K562 (cell line): ENCODE results near the gene RIC8B. TPM values are rescaled to one million over a fixed set of nuclear protein-coding genes. Genes with fewer than 3 reads are reported as not detected.

Experiments
- ATAC-seq: fragments of 200-7000 bp; cut with Tn5 transposase; 3 replicates; pipeline ENCODE4 v1.9.1; 2020; ENCODE audit warnings: moderate library complexity
- BruUV-seq: library from RNA; stranded (reverse); fragments of 400-500 nt; replicated peaks from 2 replicates; lab custom pipeline; 2021; lab: Mats Ljungman, UMichigan
- CTCF ChIA-PET: fragments of 300-600 bp; formaldehyde crosslinking; extraction: SDS; loops from one replicate; lab custom pipeline; 2021; ENCODE audit warnings: low intra/inter-chr PET ratio; lab: Yijun Ruan, JAX
- POLR2A ChIA-PET: fragments of 300-600, 350-650 bp; sonication (Branson Sonifier 250); formaldehyde crosslinking; extraction: SDS; loops from one replicate; lab custom pipeline; 2021; ENCODE audit warnings: antibody characterized with exemption, inconsistent platforms; lab: Yijun Ruan, JAX
- DNase-seq, 4 experiments: peaks; one replicate each; pipeline versions ENCODE4 v3.0.0 to v3.0.0-alpha.2; 2011 to 2018; ENCODE audit warnings: low spot score in 3 of 4, mixed read lengths in 3 of 4; ENCODE audit errors: extremely low read depth in 1 of 4
- FAIRE-seq: peaks from 2 replicates; lab custom pipeline; 2011; peaks lifted over from hg19 to GRCh38; lab: Jason Lieb, UNC
- H2AFZ ChIP-seq: 2 replicates; pipeline ENCODE4 v1.6.0; 2011; ENCODE audit warnings: low read depth, low read length, control low read depth, inconsistent platforms
- H3K27ac ChIP-seq: fragments of 200-600 bp; 3 replicates; pipeline ENCODE4 v1.8.0; 2011; ENCODE audit warnings: low read depth, mild to moderate bottlenecking, control low read depth, inconsistent platforms, low read length, moderate library complexity, mixed read lengths; ENCODE audit errors: extremely low read depth
- H3K27me3 ChIP-seq, 2 experiments: fragments of 300-600 bp in 1 of 2; 2 replicates in 1 of 2; 3 replicates in 1 of 2; pipeline versions ENCODE4 v1.6.0 to v1.8.0; 2011; ENCODE audit warnings: inconsistent platforms in 2 of 2, low read length in 2 of 2, mild to moderate bottlenecking in 1 of 2, mixed read lengths in 1 of 2, moderate library complexity in 1 of 2; ENCODE audit not compliant: control insufficient read depth in 2 of 2, insufficient read depth in 2 of 2
- H3K36me3 ChIP-seq: fragments of 300-600 bp; 3 replicates; pipeline ENCODE4 v1.8.0; 2011; ENCODE audit warnings: mild to moderate bottlenecking, low read length, inconsistent platforms; ENCODE audit not compliant: control insufficient read depth, insufficient read depth
- H3K4me1 ChIP-seq, 2 experiments: fragments of 200-600 bp in 1 of 2; replicated peaks in 1 of 2; 2 replicates in 1 of 2; 3 replicates in 1 of 2; pipeline versions ENCODE4 v1.5.1 to v1.8.0; 2011; ENCODE audit warnings: inconsistent platforms in 2 of 2, low read length in 2 of 2, mild to moderate bottlenecking in 1 of 2, mixed read lengths in 1 of 2, moderate library complexity in 1 of 2; ENCODE audit not compliant: control insufficient read depth in 2 of 2, insufficient read depth in 2 of 2
- H3K4me2 ChIP-seq: 2 replicates; pipeline ENCODE4 v1.6.1; 2011; ENCODE audit warnings: low read length, control low read depth, inconsistent platforms, mixed read lengths; ENCODE audit not compliant: insufficient read depth
- H3K4me3 ChIP-seq: fragments of 200-600 bp; sonication (generic), shearing (Covaris generic); 2 replicates; pipeline ENCODE4 v1.5.1; 2016; ENCODE audit warnings: control low read depth, inconsistent platforms
- H3K79me2 ChIP-seq: fragments of 200-600 bp; 3 replicates; pipeline ENCODE4 v1.8.0; 2011; ENCODE audit warnings: low read length, inconsistent platforms; ENCODE audit not compliant: control insufficient read depth, insufficient read depth
- H3K9ac ChIP-seq, 2 experiments: 2 replicates each; pipeline versions ENCODE4 v1.6.0 to v1.6.1; 2011; ENCODE audit warnings: low read depth in 2 of 2, low read length in 2 of 2, control low read depth in 1 of 2, inconsistent platforms in 1 of 2, mild to moderate bottlenecking in 1 of 2, mixed read lengths in 1 of 2; ENCODE audit not compliant: insufficient read depth in 1 of 2
- H3K9me1 ChIP-seq: one replicate; pipeline ENCODE4 v1.6.0; 2011; ENCODE audit warnings: inconsistent platforms, mild to moderate bottlenecking, low read length, moderate library complexity; ENCODE audit not compliant: control insufficient read depth, insufficient read depth
- H3K9me3 ChIP-seq: replicated peaks from 2 replicates; pipeline ENCODE4 v1.5.1; 2011; ENCODE audit warnings: low read depth, low read length, inconsistent platforms; ENCODE audit not compliant: control insufficient read depth, insufficient read depth
- H4K20me1 ChIP-seq: replicated peaks from 2 replicates; pipeline ENCODE4 v1.6.1; 2011; ENCODE audit warnings: low read length, inconsistent platforms, mixed read lengths; ENCODE audit not compliant: control insufficient read depth, insufficient read depth
- CBFA2T3 ChIP-seq: fragments of 450-650 bp; IDR thresholded peaks from 2 replicates; pipeline ENCODE4 v1.6.1; 2017
- FOSL1 ChIP-seq: fragments of 200-800 bp; sonication (Bioruptor generic); conservative IDR thresholded peaks from 2 replicates; pipeline ENCODE4 v1.6.1; 2016; ENCODE audit warnings: missing genetic modification characterization, missing compliant biosample characterization
- HDAC3 ChIP-seq: fragments of 450-650 bp; IDR thresholded peaks from 2 replicates; pipeline ENCODE4 v1.6.1; 2018; ENCODE audit warnings: borderline replicate concordance, mild to moderate bottlenecking, moderate library complexity; ENCODE audit not compliant: partially characterized antibody
- ZNF785 ChIP-seq: fragments of 250-450 bp; sonication (Bioruptor Pico); IDR thresholded peaks from 2 replicates; pipeline ENCODE4 v1.4.0; 2020; ENCODE audit warnings: mild to moderate bottlenecking
- WGBS: fragments of 100-300 bp; shearing (Covaris generic); methylation state at CpG from one replicate; pipeline ENCODE4 v1.1.6; 2016; ENCODE audit warnings: low coverage, mixed read lengths; ENCODE audit not compliant: insufficient coverage; ENCODE audit errors: missing lambda C conversion rate; 5-methylcytosine and 5-hydroxymethylcytosine counted together
- in situ Hi-C: fragments of 300-500 bp; cut with MboI; formaldehyde crosslinking; loops from 4 replicates; pipeline ENCODE4 v1.15.0; 2018; ENCODE audit warnings: inconsistent platforms, mixed read lengths
- intact Hi-C: fragments of 100-400 bp; cut with micrococcal nuclease; formaldehyde crosslinking; loops from 2 replicates; pipeline ENCODE4 v1.14.2; 2022
- polyA plus RNA-seq, 8 experiments: library from polyadenylated mRNA; depleted of rRNA in 4 of 8; stranded (reverse) in 5 of 8; unstranded in 3 of 8; fragments of >200 nt; fragmentation: Nextera tagmentation in 2 of 8; fragmentation: Illumina TruSeq in 1 of 8; extraction: Ambion mirVana in 2 of 8; extraction: Trizol in 1 of 8; gene quantifications; 2 replicates each; pipeline versions ENCODE4 v1.2.1 to v1.2.3, GENCODE V29; 2011 to 2014; ENCODE audit warnings: inconsistent platforms in 1 of 8, missing spikeins in 1 of 8
- total RNA-seq, 7 experiments: library from RNA; depleted of rRNA in 6 of 7; stranded (reverse); fragments of >200 nt in 6 of 7; fragmentation: Illumina TruSeq in 2 of 7; extraction: Trizol in 2 of 7; gene quantifications; 2 replicates each; pipeline versions ENCODE4 v1.2.1 to v1.2.3, GENCODE V29; 2011 to 2021; ENCODE audit warnings: low replicate concordance in 1 of 7
- TF ChIP-seq, protein P1 (sequence below): fragments of 450-650 bp; formaldehyde crosslinking; IDR thresholded peaks from 2 replicates; pipeline ENCODE4 v1.4.0; 2022; ENCODE audit warnings: mild to moderate bottlenecking, moderate library complexity

The RIC8B gene
- total and polyA plus RNA-seq, 9 of the 15 experiments (the other 6 are each of a cell fraction or from before 2014, with no cell fraction given): 0.92 to 8.1 (median 4.8) TPM

- TF ChIP-seq ZNF785 (CRISPR knock-in tag) (no peak), HDAC3 (no peak)
These were observed 126.1 kb downstream of the RIC8B start (continued) for GRCh38 chr12:106900554-106900953.

GRCh38 chr12:106901276-106901675, 126.8 kb downstream of the RIC8B start:
- H3K4me2 ChIP-seq: no peak overlapping the region
- H4K20me1 ChIP-seq: no peaks in the 10 kb centered on the region
- ChIA-PET CTCF (no interaction called here), POLR2A (interaction anchor here (0.8 kb wide), 2 partner anchors 10 to 54 kb away, joined by 3 read pairs; partner anchors contain the start of gene TMEM263)
- 0% methylated on average over 1 of the region's 1 CpG for WGBS
- H3K36me3 ChIP-seq: no peaks in the 10 kb centered on the region
- in situ Hi-C loops: no loop called here
- H3K9me3 ChIP-seq: no peaks in the 10 kb centered on the region
- no peak overlapping the region for H3K27ac ChIP-seq
- intact Hi-C loops: loop anchor here (10.0 kb wide), 1 partner anchor 546 kb away; the partner anchor contains the start of gene POLR3B
- no peak for ATAC-seq
- no peaks in the 10 kb centered on the region for H3K79me2 ChIP-seq
- no peak overlapping the region for H3K9ac ChIP-seq
- no peak for FAIRE-seq
- no peak overlapping the region for H3K4me3 ChIP-seq
- H3K9me1 ChIP-seq: no peaks in the 10 kb centered on the region
- TF ChIP-seq FOSL1 (tag): 0 out of 2 replicates have a peak, but pooled peaks have one; percentile 15
- TF ChIP-seq CBFA2T3: 0 out of 2 replicates have a peak, but pooled peaks have one; percentile 11
- TF ChIP-seq, protein P1, sequence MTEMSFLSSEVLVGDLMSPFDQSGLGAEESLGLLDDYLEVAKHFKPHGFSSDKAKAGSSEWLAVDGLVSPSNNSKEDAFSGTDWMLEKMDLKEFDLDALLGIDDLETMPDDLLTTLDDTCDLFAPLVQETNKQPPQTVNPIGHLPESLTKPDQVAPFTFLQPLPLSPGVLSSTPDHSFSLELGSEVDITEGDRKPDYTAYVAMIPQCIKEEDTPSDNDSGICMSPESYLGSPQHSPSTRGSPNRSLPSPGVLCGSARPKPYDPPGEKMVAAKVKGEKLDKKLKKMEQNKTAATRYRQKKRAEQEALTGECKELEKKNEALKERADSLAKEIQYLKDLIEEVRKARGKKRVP (CRISPR knock-in tag): no peak
- no peak overlapping the region for H2AFZ ChIP-seq
- peaks cover 32 to 40% of the 10 kb centered on the region in 2 experiments for H3K27me3 ChIP-seq
- no peak for DNase-seq
- BruUV-seq: no TSS peak
- H3K4me1 ChIP-seq: peaks cover 0 to 7% of the 10 kb centered on the region in 2 experiments; a peak in 3 of 5 replicates
